Limb (tissue), 2 donors: ENCODE data around the gene C1orf226.

Experiments
- DNase-seq, 2 donors: peaks; one replicate each; pipeline ENCODE4 v3.0.0-alpha.2; 2016; ENCODE audit errors: extremely low spot score in 2 of 2

C1orf226 gene

DNA sequence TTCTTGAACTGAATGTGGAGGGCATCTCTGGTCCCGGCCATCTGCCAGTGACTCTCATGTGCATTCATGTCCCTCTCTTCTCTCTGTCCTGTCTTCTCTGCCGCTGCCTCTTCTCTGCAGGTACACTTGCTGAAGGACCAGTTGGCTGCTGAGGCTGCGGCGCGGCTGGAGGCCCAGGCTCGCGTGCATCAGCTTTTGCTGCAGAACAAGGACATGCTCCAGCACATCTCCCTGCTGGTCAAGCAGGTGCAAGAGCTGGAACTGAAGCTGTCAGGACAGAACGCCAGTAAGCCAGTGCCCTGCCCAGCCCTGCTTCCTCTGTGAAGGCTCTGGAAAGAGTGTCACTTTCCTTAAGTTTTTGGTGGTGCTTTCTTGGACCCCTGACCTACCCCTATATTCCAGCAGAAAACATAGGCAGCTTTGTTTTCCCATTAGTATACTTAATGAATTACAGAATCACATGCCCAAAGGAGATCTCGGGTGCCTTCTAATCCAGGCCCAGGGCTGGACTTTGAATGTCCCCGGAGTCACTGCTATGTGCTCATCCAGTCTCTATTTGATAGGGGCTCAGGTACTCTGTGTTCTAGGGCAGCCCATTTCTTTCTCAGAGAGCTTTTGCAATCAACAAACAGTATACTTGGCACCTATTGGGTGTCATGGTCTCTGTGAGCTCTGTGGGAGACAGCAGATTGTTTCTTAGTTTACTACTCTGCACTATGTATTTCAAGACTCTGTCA, 16.1 kb upstream of the C1orf226 start:
- DNase-seq, result no peak

DNA sequence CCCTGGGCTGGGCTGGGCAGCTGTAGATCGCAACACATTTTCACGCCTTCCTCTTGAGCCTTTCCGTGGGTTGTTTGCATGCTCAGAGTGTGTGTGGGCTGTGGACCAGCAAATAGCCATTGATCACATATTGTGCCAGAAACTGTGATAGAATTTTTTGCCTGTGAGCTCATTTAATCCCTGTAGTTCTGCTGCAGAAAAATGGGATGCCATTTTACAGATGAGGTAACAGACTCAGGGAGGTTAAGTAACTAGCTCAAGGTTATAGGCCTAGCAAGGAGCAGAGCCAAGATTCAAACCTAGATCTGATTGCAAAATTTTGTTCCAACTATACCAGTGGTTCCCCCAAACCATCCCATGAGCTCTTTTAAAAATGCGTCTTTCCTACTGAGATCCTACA, 15.4 kb upstream of the C1orf226 start:
- DNase-seq, result no peak

DNA sequence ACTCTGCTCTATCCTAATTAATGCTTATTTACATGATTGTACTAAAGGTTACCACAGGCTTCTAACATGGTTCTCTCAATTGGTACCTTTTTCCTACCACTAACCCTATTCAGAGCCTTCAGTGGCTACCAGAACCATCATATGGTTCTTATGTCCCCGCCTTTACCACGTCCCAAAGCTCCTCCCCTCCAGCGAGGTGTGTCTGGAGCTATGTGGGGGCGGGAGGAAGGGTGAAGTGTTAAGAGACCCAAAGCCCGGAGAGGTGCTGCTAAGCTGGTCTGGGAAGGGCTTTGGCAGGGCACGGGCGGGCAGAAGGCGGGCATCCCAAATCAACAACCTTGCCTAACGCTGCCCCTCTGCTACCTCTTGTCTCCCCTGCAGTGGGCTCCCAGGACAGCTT, 14.9 kb upstream of the C1orf226 start:
- DNase-seq, result no peak

GRCh38 chr1:162367073-162367472, 14.5 kb upstream of the C1orf226 start:
- no peak for DNase-seq

GRCh38 chr1:162367772-162368171, 13.8 kb upstream of the C1orf226 start:
- no peak for DNase-seq

DNA sequence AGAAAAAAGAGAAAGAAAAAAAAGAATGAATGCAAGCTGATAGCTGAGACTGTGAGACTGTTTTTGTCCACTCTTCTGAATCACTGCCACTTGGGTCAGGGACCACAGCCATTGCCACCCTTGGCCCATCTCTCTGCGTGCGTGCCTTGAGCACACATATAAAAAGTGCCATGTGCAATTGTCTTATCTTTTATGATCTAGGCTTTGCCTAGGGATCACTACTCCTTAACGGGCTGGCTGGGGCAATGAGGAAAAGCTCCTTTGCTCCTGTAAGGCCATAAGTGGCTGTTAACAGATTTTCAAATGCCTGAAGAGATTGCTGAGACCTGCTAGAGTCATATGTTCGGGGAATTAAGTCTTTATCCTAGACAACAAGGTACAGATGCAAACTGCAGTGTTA, 13.1 kb upstream of the C1orf226 start:
- no peak for DNase-seq

DNA sequence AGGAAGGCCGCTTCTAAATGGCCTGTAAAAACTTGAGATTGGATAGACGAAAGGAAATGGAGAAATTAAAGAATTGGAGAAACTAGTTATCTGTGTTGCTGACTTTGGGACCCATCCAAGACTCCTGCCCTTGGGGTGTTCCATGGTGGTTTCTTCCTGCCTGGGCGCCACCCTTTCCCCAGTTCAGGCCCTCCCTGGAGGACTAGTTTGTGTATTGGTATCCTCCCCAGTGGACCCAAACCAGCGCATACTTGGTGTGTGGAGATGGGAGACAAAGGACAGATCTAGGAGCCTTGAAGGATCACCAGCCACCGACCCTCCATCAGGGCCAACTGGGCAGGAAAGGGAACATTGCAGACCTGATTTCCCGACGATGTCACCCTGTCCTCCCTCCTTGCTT, 12.0 kb upstream of the C1orf226 start:
- no peak for DNase-seq

GRCh38 chr1:162370161-162370560, 11.4 kb upstream of the C1orf226 start:
- no peak for DNase-seq

DNA sequence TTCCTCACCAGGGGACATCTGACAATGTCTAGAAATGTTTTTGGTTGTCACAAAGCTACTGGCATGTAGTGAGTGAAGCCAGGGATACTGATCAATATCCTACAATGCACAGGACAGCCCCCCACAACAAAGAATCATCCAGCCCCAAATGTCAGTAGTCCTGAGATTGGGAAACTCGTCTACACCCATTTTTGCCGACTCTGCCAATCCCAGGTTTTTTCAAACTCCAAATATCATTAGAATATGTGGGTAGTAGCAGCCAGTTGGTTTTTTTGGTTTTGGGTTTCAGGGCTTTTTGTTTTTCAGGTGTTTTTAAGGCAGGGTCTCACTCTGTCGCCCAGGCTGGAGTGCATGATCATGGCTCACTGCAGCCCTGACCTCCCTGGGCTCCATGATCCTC, 10.8 kb upstream of the C1orf226 start:
- no peak for DNase-seq

DNA sequence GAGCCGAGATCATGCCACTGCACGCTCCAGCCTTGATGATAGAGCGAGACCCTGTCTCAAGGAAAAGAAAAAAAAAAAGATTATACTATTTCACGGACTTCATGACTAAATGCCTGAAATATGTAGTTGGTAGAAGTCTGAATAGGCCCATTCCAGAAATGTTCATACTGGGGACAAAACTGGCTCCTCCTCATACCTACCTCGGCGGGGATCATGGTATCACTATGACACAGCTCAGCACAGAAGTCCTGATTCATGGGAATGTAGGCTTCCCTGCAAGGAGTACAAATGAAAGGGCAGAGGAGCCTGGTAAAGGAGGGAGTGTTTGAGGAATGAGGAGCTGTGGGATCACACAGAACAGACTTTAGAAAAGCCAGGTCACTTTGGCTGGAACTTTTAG, 9.9 kb upstream of the C1orf226 start:
- no peak for DNase-seq

DNA sequence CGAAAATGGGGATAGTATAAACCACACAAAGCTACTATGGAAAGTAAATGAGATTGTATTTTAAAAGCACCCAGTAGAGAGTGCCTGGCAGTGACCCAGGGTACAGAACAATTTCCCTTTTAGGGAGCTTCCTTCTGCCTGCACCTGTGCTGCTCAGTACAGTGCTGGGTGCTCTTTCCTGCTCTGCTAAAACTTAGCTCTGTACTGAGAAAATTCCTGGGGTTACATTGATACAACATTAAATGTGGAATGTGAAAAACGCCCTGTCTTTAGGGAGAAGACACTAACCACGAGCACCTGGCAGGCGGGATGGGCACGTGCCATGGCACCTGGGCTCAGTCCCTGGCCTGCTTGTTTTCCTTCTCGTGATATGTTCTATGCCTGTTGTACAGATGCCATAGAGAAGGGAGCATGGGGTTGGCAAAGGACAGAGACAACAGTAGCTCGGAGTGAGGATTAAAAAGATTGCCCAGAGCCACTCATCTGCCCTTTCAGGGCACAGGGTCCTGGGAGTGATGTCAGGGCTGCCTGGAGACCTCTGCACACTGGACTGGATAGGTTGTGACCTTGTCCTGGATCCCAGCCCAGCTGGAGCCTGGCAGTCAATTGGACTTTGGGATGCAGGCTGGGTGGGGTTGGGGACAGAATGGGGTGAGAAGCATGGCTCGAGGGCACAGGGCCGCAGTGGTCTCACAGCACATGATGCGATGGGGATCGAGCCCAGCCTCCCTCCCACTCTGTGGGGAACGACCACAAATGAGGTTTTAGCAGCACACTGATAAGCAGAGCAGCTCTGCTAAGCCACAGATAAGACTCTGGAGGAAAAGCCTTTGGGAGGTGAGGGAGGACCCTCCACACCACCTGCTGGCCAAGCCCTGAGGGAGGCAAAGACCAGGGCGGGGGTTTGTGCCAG, 9.1 kb upstream of the C1orf226 start:
- no peak for DNase-seq

- no peak for DNase-seq
Measured at GRCh38 chr1:162373072-162373427, 8.5 kb upstream of the C1orf226 start.

- no peak for DNase-seq
Measured at GRCh38 chr1:162373541-162374260, 7.8 kb upstream of the C1orf226 start.

DNA sequence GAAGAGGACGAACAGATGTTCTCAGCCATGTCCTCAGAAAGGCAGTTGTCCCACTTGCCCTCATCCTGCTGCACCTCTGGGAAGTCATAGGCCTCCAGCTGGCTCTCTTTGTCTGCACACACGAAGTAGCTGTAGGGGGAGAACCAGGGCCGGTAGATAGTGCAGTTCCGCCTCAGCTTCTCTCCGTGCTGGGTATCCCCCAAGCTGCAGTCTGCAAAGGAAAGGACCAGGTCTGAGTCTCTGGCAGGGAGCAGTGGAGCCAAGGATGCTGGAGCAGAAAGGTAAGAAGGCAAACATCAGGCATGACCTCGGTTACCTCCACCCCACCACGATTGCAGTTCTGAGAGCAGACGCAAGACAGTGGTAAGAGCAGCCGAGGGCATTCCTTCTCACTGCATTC, 7.1 kb upstream of the C1orf226 start:
- no peak for DNase-seq

DNA sequence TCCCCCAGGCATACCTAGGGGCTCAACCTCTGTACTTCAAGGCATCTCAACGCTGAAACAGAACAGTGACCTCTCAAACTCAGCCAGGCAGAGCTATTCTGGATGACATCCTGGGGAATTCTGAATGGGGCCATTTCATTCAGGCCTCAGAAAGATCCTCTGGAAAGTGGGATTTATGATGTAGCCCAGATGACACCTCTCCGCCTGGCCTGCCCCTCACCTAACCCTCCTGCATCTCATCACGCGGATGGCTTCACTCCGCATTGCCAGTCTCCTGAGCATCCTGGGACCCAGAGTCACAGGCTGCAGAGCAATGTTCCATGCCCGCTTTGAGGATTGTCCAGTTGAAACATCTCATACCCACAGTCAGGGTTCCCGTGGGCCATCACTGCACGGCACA, 6.1 kb upstream of the C1orf226 start:
- no peak for DNase-seq

- DNase-seq, result no peak
Measured at GRCh38 chr1:162376691-162377090, 4.8 kb upstream of the C1orf226 start, which contains the start of gene SPATA46. Gene SPATA46, minus strand, starts transcription at chr1:162376854. Its CDS starts 64 bp downstream, at chr1:162376790.

DNA sequence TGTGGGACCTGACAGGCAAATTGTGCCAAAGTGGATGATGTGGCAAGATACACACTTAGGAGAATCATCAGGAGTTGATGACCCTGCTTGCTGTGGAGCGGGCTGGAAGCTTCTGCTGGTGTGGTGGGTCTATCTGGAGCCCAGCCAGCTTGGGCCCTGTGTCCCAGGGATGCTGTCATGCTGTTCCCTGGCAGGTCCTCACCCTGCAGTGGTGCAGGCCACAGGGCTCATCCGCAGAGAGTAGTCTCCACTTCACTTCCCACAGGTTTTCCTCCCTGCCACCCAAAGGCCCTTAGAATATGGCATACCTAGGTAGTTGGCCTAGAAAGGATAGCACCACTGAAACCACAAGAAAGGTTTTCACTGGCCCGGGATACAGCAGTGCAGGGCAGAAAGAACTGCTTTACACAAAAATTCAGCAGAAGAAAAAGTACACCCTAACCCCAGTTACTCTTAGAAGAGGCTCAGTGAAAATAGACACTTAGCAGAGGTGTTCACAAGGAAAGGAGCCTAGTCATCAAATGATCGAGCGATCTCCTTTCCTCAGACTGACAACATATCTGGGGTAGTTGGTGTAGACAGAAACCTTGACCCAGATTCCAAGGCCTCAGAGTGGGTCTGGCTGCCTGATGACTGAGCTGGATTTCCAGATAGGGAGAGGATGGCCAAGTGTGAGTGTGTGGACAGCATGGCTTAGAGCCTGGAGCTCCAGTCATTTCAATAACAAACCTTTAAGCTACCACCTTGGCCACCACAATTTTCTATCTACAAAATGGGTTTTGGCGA, 1.3 kb upstream of the C1orf226 start:
- peak in 1 of 2 donors; percentile 16 for DNase-seq

- DNase-seq, result peak in 1 of 2 donors; percentile 13
Measured at GRCh38 chr1:162381941-162382750, 618 bp downstream of the C1orf226 start.

DNA sequence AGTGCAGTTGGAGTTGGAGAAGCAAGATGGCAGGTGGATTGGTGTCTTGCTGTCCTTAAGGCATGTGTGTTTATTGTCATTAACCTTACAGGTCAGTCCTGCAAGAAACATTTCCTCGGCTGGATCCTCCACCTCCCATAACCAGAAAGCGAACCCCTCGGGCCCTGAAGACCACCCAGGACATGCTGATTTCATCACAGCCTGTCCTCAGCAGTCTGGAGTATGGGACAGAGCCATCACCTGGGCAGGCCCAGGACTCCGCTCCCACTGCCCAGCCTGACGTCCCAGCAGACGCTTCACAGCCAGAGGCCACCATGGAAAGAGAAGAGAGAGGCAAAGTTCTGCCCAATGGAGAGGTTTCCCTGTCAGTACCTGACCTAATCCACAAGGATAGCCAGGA, 1.6 kb downstream of the C1orf226 start:
- no peak for DNase-seq

DNA sequence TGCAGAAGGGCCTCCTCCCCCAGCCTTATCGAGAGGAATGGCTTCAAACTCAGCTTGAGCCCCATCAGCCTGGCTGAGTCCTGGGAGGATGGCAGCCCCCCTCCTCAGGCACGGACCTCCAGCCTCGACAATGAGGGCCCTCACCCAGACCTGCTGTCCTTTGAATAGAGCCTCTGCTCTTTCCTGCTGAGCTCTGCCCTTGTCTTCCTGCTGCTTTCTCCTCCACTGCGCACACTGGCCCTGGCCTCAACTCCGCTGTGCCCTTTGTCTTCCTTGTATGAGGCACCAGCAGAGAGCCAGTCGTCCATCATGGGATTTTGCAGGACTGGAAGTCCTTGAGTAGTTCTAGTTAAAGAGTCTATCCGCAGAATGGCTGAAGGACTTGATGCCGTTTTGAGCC, 2.0 kb downstream of the C1orf226 start:
- DNase-seq, result no peak
